GM18868 (cell line): ENCODE results near the gene KIF26B.

Experiments used
- ATAC-seq: cut with Tn5 transposase; IDR thresholded peaks from one replicate; pipeline ENCODE4 v1.9.1; 2021; ENCODE audit warnings: mild to moderate bottlenecking, moderate library complexity; ENCODE audit not compliant: unreplicated experiment

Gene KIF26B

GRCh38 chr1:245484176-245484575, 329.4 kb downstream of the KIF26B start:
- no peak for ATAC-seq

DNA sequence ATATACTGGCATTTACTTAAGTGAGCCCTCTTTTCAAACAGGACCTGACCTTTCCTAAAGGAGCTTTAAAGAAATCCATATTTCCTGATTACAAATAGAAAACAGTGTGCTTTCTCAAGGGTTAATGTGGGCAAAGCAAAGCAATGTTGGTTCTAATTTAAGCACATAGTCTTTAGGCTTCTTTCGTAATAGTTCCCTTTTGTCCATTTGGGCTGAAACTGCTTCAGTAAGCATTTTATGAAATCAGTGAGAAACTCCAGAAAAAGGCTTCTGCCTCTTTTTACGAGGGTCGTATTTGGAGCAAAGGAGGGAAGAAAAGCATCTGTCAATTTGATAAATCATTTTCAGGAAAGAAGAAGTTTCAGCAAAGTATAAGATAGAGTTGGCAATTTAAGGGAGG, 331.2 kb downstream of the KIF26B start:
- no peak for ATAC-seq

- ATAC-seq: no peak
These were observed 332.1 kb downstream of the KIF26B start for GRCh38 chr1:245486775-245487470.

GRCh38 chr1:245488346-245489129, 333.8 kb downstream of the KIF26B start:
- no peak for ATAC-seq

- no peak for ATAC-seq
These were observed 335.1 kb downstream of the KIF26B start for GRCh38 chr1:245489838-245490237.

GRCh38 chr1:245493029-245493428, 338.2 kb downstream of the KIF26B start:
- no peak for ATAC-seq

DNA sequence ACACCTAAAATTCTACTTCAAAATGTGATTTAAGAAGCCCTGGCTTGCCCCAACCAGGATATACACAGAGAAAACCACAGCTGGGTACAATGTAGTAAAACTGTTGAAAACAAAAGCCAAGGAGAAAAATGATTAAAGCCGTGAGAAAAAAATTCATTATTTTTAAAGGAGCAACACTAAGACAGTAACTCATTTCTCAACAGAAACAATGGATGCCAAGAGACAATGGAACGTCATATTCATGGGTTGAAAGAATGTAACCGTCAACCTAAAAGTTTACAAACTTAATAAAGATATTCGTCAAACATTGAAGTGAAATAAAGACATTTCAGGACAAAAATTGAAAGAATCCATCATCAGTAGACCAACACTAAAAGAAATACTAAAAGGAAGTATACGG, 340.9 kb downstream of the KIF26B start:
- no peak for ATAC-seq

DNA sequence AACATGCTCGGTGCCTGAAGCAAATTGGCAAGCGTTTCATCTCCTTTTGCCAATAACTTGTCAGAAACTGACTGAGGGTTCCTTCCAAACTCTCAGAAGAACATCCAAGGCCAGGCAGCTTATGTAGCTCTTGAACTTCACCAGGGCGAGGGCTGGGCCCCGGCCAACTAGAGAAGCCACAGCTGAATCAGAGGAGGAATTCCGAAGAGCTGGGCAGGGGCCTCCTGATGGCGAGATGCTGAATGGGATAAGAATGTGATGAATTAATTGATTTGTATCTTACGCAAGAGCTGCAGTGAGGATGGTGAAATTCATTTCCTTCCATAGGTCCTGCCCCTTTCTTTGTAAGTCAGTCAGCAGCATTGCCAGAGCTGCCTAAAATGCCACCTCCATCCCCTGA, 345.8 kb downstream of the KIF26B start:
- no peak for ATAC-seq

DNA sequence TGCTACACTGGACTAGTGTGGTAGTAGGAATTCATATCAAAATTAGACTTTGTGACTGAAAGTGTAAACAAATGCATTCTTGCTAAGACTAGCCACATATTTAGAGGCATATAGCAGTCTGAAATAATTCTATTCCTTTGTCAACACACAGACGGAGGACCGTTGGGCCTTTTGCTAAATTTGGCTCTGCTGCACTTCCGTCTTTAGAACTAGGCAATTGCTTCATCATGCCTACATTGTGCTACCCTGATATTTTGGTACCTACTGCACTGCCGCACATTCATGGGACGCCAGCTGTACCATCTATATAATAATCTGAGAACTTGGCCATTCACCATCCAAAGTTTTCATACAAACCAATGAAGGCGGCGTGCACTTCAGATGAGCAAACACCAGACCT, 346.8 kb downstream of the KIF26B start:
- no peak for ATAC-seq

DNA sequence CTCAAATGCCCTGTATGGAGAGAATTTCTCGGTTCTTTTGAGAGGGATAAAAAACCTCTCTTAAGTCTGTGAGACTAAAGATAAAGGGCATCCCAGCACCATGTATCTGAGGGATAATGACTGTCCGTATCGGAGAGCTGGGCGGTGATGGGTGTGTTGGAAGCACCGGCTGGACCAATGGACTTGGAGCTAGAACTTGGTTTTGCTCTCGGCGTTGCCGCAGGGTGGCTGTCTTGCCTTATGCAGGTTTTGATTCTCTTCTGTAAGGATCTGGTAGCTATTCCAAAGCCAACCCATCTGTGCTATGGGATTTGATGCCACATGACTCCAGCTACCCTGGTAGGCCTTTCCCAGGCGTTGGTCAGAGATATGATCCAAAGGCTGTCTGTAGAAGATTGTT, 348.8 kb downstream of the KIF26B start:
- no peak for ATAC-seq

DNA sequence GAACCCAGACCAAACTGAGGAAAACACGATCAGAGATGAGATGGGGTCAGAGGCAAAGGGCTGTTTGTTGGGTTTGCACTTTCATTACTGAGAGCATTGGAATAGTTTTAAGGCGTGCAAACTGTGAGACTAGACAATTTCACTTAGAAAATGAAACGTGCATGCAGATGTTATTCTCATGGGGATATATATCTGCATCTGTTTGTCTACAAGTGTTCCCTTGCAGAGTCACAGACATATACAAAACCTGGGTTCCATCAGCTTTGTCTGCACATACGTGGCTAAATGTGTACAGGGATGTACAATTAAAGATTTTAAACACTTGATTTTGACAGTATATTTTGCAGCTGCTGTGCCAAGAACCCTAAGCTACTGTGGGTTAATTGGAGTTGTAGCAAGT, 355.4 kb downstream of the KIF26B start:
- ATAC-seq: no peak

GRCh38 chr1:245512181-245512888, 357.6 kb downstream of the KIF26B start:
- ATAC-seq: no peak

DNA sequence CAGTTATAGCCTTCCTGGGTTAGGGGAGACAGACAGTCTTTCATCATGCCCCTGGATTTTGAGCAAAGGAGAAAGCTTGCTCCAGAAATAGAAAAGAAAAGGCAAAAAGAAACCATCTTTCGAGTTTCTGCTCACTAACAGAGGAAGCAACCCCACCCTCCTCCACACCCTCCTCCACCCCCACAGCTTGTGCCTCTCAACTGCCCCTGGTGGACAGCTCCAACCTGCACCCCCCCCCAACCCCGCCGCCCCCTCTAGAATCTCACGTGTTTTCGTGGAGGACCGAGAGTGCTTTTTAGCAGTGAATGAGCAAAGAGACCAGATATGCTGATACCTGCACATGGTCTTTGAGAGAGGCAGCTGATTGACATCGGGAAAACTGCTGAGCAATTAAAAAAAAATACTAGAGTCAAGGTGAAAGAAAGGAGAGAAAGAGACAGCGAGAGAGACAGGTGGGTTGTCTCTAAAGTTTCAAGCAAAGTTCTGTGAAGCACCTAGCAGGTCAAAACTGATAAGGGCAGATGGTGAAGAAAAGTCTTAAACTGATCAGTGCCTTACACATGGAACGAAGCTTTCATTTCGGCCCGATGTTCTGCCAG, 358.3 kb downstream of the KIF26B start:
- ATAC-seq: no peak

DNA sequence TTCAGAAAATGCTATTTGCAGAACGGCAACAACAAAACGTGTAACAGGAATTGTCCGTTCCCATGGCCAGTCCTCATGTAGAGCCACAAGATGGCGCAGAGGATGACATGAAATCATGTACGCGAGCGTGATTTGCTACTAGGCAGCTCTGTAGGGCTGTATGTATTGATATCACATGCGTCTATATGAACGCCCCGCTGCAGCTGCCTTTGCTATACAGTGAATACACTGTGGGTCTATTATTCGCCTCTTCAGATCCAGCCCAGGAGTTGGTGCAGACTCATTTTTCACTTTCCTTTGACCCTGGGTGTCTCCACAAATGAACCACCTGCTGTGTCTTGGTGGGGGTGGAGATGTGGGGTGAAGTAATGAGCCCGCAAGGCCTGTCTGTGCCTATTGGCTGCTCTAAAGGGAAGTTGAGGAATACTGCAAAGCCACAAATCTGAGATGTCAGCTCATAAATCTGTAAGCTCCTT, 361.5 kb downstream of the KIF26B start:
- ATAC-seq: no peak

DNA sequence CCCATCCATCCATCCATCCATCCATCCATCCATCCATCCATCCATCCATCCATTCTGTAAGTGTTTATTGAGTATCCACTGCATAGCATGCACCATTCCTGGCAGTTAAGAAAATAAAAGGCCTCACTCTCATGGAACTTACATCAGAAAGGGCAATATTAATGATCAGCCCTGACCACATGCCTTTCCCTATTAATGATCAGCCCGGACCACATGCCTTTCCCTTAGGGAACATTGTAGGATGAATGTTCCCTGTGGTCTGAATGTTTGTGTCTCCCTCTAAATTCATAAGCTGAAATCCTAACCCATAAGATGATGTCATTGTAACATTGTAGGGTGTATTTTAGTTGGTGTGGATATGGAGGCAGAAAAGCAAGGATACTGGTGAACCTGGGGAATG, 365.8 kb downstream of the KIF26B start:
- ATAC-seq: no peak

DNA sequence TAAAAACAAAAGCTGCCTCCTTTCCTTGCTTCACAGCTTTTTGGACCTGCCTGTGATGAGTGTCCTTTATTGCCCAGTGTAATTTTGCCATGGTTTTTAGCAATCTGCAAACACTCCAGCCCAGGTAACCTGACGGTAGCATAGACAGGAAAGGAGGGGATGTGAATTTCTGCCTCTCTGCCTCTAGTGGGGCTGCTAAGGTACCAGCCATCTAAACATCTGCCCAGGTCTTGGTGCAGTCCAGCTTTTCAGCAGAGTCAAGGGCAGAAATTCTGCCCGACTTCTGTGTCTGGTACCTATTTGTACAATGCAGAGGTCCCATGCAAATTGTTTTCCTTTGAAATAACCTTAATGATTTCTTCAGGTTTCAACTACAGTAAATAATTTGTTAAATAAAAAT, 371.4 kb downstream of the KIF26B start:
- ATAC-seq: no peak

DNA sequence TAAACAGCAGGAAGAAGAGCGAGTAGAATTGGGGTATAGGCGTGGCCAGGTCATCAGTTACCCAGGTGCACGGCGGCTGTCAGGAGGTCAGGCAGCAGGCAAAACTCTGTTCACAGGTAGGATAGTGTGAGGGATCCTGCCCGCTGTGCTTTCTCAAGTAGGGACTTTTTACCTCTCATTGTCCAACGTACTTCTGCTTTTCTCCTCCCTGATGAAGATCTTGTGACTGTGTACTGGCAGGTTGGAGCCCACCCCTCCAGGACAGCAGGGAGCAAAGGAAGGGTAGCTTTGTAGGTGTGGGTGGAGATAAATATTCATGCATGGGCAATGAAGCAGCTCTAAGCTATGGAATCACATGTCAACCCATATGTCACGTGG, 373.5 kb downstream of the KIF26B start:
- no peak for ATAC-seq

DNA sequence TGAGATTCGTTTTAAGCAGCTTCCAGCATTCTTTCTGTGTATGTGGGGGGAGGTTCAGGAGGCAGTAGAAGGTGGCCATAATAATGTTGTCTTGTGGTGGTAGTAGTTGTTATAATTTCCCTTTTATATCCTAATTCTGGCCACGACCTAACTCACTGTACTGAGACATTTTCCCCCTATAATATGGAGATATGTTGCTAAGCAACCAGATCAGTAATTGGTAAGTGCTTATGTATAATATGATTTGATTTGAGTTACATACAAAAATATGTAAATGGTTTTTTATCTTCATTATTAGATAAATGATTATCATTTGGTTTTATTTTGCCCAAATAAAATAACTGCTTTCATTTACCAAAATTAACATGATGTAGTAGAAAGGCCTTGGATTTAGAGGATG, 376.2 kb downstream of the KIF26B start:
- no peak for ATAC-seq

DNA sequence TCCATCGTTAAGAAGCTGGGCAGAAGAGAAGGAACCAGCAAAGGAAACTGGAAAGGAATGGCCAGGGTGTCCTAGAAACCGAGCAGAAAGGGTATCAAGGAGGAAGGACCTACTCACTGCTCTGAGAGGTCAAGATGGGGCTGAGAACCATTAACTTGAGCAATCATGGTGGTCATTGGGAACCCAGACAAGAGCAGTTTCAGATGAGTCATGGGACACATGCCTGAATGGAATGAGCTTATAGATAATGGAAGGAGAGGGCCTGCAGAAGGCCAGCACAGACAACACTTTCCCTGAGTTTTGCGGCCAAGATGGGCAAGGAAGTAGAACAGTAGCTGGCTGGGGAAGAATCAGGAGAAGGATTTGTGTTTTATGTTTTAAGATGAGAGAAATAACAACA, 383.2 kb downstream of the KIF26B start:
- no peak for ATAC-seq

DNA sequence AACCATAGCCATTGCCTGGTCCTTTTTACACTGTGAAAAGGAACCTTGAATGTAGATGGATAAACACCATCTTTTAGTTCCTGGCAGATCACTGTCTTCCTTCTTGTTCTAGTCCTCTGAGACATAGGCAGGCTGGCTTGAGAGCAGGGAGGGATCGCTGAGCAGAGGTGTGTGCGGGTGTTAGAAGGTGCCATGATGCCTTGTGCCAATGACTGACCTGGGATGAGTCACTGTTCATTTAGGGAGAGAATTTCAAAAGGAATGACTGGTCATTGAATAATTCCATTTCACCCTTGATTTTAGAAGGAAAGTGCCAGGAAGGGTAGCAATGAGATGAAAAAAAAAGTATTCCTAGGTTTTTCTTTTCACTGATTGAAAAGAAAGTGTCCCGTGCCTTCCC, 383.9 kb downstream of the KIF26B start:
- no peak for ATAC-seq

DNA sequence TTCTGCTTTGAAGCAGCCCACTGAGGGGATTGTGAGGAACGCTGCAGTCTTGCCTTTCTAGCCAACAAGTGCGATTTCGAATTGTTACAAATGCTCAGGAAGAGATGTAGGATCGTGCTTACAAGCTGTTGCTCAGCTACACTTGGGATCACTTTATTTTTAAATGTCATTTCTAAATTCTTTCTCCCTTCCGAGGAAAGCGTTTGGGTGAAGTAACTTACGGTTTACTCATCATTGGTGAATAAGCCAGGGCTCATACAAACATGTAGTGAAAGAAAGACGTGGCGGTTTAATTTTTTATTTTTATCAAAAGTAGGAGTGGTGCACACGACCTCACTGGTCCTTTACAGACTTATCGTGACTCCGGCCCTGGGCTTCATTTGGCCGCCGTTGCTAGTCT, 386.6 kb downstream of the KIF26B start:
- no peak for ATAC-seq
